NCI-H1694 (cell line): ENCODE measurements around the gene CNIH2.
"Not testable (repeated sequence)": the region's sequence is repeated elsewhere in the genome, so short reads cannot be mapped to it uniquely, and the experiment has no call there.

ENCODE experiments used
- DNase-seq: peaks from one replicate; lab custom pipeline; 2025; lab: John Stamatoyannopoulos, UW

CNIH2 gene

DNA sequence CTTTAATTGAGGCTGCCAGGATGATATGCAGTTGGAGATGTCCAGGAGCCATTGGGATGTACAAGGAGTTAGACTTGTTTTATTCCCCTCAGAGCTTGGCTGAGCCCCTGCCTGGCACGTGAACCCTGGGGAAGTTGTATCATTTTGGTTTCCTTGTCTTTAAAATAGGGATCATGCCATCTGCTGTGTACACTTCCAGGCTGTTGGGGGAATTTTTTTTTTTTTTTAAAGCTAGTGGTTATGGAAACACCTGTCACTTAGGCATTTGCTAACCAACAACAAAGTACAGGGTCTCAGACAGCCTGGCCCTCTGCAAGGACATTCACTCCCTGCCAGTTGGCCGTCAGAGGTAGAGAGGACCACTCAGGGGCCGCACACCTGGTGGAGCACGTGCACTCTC lies 18.0 kb upstream of the CNIH2 start:
- DNase-seq = peak; percentile 19

DNA sequence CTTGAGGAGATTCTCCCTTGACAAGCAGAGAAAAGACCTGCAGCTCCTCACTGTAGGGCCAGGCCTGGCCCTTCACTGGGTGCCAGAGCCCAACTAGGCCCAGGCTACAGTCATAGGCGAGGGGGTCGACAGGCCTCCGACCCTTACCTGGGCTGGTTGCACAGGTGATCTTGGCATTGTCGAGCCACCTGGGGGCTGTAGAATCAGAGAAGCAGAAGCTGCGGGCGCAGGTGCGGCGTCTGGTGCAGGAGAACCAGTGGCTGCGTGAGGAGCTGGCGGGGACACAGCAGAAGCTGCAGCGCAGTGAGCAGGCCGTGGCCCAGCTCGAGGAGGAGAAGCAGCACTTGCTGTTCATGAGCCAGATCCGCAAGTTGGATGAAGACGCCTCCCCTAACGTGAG lies 16.4 kb upstream of the CNIH2 start:
- DNase-seq = no peak

DNA sequence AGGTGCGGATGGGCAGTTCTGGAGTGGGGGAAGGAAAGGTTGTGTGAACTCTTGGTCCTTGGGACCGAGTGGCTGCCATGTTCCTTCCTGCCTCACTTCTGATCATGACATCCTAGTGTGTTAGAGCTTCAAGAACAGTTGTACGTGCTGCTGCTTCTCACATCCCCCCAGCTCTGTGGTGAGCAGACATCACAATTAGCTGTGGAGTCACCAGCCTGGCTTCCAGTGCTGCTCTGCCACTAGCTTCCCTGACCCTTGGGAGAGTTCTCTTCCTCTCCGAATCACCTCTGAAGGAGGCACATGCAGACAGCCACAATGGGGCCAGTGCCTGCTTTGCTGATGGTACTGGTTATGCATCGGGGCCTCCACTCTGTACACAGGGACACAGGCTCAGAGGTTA lies 15.8 kb upstream of the CNIH2 start:
- DNase-seq = no peak

DNA sequence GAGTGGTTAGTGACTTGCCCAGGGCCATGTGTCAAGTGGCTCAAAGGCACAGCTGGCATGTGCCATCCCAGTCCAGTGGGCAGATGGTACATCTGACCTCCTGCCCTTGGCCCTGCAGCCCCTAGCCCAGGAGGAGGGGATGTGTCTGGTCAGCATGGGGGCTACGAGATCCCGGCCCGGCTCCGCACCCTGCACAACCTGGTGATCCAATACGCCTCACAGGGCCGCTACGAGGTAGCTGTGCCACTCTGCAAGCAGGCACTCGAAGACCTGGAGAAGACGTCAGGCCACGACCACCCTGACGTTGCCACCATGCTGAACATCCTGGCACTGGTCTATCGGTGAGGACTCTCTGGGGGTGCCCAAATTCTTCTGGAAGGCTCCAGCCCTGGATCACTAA lies 15.3 kb upstream of the CNIH2 start:
- no peak for DNase-seq

DNA sequence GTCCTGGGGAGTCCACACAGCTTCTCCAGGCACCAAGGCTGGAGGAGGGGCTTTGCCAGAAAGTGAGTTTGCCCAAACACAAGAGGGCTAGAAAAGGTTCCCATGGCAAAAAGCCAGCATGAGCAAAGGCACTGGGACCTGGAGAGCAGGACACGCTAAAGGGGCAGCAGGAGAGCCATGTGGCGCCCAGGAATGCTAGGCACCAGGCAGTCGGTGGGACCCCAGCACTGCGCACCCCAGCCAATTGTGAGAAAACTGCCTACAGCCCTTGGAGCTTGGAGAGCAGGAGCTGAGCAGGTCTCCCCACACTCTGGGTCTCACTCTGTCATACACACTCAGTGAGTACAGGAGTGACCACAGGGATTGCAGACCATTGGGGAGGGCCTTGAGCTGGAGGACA lies 14.7 kb upstream of the CNIH2 start:
- no peak for DNase-seq

DNA sequence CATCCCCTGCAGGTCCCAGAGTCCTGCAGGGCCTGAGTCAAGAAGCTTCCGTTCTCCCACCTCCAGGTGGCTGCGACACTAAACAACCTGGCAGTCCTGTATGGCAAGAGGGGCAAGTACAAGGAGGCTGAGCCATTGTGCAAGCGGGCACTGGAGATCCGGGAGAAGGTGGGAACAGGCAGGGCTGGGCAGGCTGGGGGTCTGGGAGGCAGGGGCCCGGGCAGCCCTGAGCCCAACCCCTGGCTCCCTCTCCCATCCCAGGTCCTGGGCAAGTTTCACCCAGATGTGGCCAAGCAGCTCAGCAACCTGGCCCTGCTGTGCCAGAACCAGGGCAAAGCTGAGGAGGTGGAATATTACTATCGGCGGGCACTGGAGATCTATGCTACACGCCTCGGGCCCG lies 14.2 kb upstream of the CNIH2 start:
- DNase-seq = no peak

DNA sequence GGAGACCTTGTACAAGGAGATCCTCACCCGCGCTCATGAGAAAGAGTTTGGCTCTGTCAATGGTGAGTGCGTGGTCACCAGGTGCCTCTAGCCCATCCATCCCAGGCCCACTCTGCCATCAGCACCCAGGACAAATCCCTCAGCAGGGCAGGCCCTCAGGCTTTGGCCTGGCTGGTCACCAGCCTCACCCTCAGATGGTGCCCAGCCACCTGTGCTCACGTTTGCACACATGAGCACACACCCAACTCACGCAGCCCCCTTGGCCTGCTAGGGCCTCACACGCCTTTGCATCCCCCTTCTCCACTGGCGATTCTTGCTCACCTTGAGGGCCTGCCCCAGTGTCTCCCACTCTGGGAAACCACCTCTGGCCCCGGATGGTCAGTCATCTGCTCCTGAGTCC lies 13.6 kb upstream of the CNIH2 start:
- DNase-seq = no peak

DNA sequence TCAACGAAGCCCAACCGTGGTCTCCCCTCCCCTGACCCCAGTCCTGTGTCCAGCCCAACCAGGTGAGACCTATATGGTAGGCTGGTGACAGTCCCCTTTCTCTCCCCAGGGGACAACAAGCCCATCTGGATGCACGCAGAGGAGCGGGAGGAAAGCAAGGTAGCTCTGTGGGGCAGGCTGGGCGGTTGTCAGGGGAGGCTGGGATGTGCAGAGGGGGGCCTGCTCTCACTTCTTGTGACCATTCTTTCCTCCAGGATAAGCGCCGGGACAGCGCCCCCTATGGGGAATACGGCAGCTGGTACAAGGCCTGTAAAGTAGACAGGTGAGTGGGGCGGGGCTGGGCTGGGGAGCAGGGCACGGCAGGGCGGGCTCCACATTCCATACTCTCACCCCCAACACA lies 13.1 kb upstream of the CNIH2 start:
- no peak for DNase-seq

DNA sequence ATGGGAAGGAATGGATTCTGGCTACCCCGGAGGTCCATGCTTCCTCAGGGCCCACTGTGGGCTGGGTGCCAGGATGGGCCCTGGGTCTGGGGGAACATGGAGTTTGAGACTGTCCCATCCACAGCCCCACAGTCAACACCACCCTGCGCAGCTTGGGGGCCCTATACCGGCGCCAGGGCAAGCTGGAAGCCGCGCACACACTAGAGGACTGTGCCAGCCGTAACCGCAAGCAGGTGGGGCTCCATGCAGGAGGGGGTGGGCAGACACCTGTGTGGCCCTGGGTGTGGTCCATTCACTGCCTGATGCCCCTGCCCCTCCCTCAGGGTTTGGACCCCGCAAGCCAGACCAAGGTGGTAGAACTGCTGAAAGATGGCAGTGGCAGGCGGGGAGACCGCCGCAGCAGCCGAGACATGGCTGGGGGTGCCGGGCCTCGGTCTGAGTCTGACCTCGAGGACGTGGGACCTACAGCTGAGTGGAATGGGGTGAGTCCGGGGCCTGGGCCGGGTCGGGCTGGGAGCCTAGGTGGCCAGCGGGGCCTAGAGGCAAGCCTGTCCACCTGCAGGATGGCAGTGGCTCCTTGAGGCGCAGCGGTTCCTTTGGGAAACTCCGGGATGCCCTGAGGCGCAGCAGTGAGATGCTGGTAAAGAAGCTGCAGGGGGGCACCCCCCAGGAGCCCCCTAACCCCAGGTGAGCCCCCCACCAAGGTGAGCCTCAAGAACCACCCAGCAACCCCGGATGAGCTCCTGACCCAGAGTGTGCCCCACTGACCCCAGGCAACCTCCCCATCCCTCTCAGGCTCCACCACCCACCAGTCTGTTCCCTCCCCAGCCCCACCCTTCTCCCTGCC lies 12.2 kb upstream of the CNIH2 start:
- DNase-seq = no peak

DNA sequence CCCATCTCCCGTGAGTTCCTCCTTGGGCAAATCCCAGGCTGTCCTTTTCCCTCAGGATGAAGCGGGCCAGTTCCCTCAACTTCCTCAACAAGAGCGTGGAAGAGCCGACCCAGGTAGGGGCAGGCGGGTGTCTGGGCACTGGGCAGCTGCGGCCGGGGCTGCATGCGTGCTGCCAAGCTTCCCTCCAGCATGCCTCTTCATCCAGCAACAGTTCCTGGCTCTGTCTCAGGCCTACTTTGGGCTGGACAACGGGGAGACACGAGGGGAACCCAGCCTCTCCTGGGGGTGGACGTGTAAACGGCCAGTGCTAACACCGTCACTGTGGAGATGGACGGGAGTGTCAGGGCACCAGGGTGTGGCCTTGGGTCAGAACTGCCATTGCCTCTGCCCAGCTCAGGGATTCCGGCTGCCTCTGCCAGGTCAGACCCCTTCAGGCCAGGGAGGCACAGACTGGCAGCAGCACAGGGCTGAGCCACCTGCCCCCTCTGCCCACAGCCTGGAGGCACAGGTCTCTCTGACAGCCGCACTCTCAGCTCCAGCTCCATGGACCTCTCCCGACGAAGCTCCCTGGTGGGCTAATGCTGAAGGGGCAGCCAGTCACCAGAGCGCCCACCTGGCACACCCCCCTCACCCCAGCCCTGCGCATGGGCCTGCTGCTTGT lies 11.5 kb upstream of the CNIH2 start:
- DNase-seq = no peak

DNA sequence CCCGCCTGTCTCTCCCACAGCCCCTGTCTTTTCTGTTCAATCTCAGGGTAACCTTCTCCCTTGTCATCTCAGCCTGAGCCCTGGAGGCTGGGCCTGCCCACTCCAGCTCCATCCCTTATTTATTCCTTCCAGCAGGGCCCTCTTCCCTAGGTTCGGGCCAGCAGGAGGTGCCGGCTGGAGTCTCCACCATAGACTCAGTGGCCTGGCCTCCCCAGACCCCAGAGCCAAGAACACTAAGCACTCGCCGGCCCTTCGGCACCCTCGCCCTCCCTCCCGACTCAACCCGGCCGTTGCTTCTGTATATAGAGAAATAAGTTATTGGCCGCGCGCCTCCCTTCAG lies 11.0 kb upstream of the CNIH2 start:
- no peak for DNase-seq

DNA sequence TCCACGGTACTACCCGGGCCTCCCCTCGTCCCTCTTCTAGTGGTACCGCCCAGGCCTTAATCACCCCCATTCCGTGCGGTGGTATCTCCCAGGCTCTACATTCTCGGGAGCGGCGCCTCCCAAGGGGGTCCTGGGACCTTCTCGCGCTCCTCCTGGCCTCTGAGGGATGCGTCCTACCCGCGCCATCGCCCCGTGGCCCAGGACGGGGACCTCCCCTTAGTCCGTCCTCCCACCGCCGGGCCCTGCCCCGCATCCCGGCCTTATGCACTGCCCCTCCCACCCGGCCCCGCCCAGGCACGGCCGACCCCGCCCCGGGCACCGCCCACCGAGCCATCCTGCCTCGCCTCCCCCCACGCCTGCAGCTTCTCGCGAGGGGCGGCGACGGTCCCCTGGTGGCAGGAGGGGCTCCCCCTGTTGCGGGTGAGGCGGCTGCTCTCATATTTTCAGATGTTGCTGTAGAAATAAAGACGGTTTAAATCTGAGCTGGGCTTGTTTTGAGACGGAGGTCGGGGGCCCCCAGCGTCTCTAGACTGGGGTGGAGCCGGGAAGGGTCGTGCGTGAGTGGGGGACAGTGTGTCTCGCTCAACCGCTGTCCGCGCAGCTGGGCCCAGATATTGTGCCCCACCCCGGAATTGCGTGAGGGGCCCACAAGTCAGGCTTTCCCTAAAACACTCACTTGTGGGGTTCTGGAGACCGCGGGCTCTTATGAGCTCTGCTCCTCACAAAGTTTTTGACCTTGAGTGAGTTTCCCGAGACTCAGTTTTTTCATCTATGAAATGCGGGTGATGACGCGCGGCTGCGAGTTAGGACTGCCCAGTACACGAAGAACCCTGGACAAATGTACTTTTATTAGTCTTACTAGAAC lies 10.4 kb upstream of the CNIH2 start:
- peak; percentile 50 for DNase-seq

DNA sequence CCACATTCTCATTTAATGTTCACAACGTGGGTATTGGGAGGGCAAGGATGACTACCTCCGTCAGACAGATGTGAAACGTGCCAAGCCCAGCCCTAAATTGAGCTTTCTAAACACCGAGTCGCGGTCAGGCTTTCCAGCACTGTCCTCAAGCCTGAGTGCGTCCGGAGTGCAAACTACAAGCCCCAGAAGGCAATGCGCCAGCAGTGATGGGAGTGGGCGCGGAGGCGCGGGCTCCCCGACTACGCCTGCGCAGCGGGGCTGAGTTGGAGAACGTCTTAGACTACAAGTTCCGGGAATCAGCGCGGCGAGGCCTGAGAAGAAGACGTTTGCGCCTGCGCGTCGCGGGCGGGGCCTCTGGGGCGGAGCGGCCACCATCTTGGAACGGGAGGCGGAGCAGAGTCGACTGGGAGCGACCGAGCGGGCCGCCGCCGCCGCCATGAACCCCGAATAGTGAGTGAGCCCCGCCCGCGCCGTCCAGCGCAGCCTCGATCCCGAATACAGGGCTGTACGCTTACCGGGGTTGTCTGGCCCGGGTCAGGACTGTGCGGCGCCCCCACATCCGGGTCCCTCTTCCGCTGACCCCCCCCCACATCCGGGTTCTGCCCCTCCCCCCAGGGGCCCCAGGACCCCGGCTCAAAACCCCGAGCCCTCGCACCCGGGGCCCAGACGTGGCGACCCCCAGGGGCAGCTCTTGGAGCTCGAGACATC lies 9.6 kb upstream of the CNIH2 start, which contains the start of gene RAB1B:
TSS of gene RAB1B (plus strand) at position 396 of the 708 bp plus-strand sequence. CDS start at position 437, 41 bp downstream.
- peak; percentile 98 for DNase-seq

DNA sequence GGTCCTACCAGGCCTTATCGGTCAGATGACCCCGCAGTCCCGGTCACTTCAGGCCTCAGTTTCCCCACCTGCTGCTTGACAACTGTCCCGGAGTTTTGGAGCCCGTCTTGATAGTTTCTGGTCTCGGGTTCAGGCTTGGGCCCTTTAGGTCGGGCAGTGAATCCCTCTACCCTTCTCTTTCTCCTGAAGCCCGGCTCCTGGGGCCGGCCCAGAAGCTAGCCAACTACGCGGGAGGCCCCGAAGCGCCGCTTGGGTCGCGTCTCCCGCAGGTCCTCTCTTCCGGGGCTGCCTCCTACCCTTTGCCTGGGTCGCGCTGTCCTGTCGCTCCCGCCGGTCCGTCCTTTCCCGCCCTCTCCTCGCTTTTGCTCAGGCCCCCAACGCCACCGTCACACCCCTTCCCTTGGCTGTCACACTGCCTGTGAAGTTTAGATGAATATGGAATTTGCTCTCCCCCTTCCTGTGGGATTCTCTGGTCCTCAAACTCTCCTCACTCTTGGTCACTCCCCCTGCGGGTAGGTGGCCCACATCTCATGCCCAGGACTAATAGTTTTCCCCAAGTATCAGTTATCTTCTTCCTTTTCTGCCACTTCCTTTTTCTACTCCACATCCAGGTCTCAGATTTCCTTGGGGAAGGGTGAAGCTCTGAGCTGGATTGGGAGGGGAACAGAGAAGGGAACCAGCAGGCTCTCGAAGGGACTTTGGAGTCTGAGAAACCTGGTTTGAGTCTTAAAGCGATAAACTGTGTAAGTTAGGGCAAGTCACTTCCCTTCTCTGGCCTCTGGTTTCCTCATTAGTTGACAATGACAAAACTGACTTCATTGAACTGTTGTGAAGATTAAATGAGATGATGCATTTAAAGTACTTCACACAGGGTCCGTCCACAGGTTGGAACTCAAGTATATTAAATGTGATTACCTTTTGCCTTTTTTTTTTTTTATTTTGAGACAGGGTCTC lies 8.7 kb upstream of the CNIH2 start:
- DNase-seq = no peak

DNA sequence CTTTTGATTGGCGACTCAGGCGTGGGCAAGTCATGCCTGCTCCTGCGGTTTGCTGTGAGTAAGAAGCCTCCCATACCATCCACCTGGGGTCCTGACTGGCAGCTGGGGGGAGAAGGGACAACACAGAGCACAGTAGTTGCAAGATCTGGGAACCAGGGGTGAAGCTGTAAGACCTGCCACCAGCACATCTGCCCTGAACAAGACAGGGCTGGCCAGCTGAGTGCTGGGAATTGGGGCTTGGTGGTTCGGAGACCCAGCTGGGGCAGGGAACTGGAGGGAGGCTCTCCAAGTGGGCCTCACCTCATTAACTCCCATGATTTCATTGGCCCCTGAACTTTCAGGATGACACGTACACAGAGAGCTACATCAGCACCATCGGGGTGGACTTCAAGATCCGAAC lies 6.2 kb upstream of the CNIH2 start:
- DNase-seq = no peak

DNA sequence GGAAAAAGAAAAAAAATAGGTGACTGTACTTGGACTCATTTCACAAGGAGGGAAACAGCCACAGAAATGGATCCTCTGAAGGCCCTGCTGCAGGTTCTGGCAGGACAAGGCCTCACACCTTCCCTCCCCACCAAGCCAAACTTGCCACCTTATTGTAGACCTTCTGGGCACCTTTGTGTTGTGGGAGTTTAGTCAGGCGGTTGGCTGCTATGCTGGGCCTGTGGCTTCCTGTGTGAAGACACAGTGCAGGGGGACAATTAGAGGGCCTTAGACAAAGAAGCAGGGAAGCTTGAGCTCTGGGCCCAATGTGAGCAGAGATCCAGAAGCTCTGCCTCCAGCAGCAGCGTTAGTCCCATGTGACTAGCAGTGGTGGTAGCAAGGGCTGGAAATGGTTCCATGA lies 5.4 kb upstream of the CNIH2 start:
- DNase-seq = no peak

DNA sequence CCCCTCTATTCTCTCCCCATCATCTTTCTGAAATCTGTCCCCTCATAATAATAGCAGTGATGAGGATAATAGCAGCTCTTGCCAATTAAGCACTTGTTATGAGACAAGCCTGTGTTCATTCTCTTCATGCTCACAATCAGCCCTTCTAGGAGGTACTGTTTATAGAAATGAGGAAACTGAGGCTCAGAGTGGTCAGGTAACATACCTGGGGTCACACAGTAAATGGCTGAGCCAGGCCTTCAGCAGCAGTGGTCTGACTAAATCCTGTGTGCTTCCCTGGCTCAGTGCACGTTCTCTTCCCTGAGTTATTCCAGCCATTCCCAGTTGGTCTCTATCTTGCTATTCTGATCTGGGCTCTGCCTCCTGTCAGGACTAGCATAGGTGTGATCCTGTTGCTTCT lies 3.8 kb upstream of the CNIH2 start:
- no peak for DNase-seq

DNA sequence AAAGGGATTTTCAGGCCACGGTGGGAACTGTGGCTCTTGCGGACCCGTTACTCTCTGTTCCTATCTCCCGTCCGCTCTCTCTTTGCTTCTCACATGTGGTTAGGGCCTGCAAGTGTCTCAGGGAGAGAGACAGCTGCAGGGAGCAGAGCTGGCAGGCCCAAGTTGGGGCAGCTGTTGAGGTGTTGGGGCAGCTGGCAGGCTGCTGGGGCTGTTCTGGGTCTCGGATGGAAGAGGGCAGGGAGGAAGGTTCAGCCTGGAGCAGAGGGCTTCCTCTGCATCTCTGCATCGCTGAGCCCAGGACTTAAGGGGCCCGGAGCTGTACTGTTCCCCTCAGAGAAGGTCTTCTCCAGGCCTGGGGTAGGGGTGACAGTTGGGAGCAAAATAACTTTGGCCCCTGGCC lies 2.6 kb upstream of the CNIH2 start:
- no peak for DNase-seq

DNA sequence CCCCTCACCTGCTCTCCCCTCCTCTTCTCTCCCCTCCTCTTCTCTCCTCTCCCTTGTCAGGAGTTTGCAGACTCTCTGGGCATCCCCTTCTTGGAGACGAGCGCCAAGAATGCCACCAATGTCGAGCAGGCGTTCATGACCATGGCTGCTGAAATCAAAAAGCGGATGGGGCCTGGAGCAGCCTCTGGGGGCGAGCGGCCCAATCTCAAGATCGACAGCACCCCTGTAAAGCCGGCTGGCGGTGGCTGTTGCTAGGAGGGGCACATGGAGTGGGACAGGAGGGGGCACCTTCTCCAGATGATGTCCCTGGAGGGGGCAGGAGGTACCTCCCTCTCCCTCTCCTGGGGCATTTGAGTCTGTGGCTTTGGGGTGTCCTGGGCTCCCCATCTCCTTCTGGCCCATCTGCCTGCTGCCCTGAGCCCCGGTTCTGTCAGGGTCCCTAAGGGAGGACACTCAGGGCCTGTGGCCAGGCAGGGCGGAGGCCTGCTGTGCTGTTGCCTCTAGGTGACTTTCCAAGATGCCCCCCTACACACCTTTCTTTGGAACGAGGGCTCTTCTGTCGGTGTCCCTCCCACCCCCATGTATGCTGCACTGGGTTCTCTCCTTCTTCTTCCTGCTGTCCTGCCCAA lies 1.9 kb upstream of the CNIH2 start:
- DNase-seq = no peak

DNA sequence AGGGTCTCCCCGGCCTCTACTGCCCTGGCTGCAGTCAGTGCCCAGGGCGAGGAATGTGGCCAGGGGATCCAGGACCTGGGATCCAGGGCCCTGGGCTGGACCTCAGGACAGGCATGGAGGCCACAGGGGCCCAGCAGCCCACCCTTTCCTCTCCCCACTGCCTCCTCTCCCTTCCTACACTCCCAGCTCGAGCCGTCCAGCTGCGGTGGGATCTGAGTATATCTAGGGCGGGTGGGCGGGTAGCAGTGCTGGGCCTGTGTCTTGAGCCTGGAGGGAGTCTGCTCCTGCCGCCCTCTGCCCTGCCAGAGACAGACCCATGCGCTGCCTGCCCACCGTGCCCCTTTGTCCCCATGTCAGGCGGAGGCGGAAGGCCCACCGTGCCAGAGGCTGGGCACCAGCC lies 1.4 kb upstream of the CNIH2 start:
- DNase-seq = not testable (repeated sequence)

DNA sequence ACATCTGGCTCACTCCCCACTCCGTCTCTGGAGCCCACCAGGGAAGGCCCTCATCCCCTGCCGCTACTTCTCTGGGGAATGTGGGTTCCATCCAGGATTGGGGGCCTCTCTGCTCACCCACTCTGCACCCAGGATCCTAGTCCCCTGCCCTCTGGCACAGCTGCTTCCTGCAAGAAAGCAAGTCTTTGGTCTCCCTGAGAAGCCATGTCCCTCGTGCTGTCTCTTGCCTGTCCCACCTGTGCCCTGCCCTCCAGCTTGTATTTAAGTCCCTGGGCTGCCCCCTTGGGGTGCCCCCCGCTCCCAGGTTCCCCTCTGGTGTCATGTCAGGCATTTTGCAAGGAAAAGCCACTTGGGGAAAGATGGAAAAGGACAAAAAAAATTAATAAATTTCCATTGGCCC lies 911 bp upstream of the CNIH2 start:
- DNase-seq = not testable (repeated sequence)
